ENCODE data around the gene SERINC1.
"Not testable (repeated sequence)": the region's sequence is repeated elsewhere in the genome, so short reads cannot be mapped to it uniquely, and the experiment has no call there.

SERINC1 gene

GRCh38 chr6:122458087-122458486 is 13.5 kb downstream of the SERINC1 start:
- Mint-ChIP-seq H3K4me1 (peaks cover 84% of the 10 kb centered on the region), H3K27ac (peak overlapping the region; percentile 93 to 95), H3K9me3 (no peaks in the 10 kb centered on the region), H3K27me3 (no peaks in the 10 kb centered on the region), H3K4me3 (peak overlapping the region; percentile 57 to 70)
- DNase-seq, result no peak
- peak; percentile 82 for ATAC-seq

DNA sequence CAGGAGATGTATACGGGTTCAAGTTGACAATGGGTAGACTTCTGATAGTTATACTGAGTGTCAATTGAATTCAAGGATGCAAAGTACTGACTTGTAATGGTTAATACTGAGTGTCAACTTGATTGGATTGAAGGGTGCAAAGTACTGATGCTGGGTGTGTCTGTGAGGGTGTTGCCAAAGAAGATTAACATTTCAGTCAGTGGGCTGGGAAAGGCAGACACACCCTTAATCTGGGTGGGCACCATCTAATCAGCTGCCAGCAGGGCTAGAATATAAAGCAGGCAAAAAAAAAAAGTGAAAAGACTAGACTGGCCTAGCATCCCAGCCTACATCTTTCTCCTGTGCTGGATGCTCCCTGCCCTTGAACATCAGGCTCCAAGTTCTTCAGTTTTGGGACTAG is 16.5 kb downstream of the SERINC1 start:
- not testable (repeated sequence) for H3K9me3 Mint-ChIP-seq, DNase-seq, ATAC-seq, H3K27me3 Mint-ChIP-seq, H3K4me3 Mint-ChIP-seq
- peaks cover 60% of the 10 kb centered on the region for H3K4me1 Mint-ChIP-seq
- H3K27ac Mint-ChIP-seq, result peak overlapping the region in 1 of 2 donors; percentile 8

- Mint-ChIP-seq H3K4me3 (no peak overlapping the region), H3K27me3 (no peaks in the 10 kb centered on the region), H3K9me3 (no peaks in the 10 kb centered on the region), H3K27ac (no peak overlapping the region), H3K4me1 (peaks cover 57% of the 10 kb centered on the region)
- DNase-seq (no peak), ATAC-seq (no peak)
Measured at GRCh38 chr6:122454673-122455072, 16.9 kb downstream of the SERINC1 start.

DNA sequence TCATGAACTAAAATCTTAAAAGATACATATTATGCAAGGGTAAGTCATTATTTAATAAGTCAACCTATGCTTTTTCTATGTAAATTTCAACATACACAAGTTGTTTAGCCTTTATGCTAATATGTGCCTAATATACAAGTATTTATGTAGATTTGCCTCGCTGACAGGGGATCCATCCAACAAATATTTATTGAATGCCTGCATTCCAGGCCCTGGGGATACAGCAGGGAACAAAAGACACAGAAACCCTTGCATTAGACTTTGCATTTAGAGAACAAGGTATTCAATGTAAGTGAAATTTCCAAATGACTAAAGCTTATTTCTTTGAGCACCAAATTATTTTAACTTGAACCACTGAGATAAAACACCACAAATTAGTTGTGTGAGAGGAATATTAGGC is 19.1 kb downstream of the SERINC1 start:
- ATAC-seq (no peak), DNase-seq (no peak)
- Mint-ChIP-seq H3K4me3 (no peak overlapping the region), H3K4me1 (peaks cover 41% of the 10 kb centered on the region), H3K27me3 (no peaks in the 10 kb centered on the region), H3K27ac (no peak overlapping the region), H3K9me3 (no peaks in the 10 kb centered on the region)

DNA sequence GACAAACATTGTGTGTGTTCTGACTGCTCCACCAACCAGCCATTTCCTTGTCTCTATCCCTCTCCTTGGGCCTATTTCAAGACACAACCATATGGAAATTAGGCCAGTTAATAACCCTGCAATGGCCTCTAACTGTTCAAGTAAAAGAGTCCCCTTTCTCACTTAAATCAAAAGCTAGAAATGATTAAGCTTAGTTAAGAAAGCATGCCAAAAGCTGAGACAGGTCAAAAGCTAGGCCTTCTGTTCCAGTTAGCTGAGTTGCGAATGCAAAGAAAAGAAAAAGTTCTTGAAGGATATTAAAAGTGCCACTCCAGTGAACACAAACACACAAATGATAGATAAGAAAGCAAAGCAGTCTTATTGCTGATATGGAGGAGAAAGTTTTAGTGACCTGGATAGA is 22.5 kb downstream of the SERINC1 start:
- Mint-ChIP-seq H3K4me1 (peaks cover 21% of the 10 kb centered on the region), H3K27ac (peak overlapping the region in 1 of 2 donors; percentile 27), H3K27me3 (no peaks in the 10 kb centered on the region), H3K4me3 (no peak overlapping the region), H3K9me3 (no peaks in the 10 kb centered on the region)
- DNase-seq (no peak), ATAC-seq (no peak)

GRCh38 chr6:122445274-122445673 is 26.3 kb downstream of the SERINC1 start:
- DNase-seq (no peak), ATAC-seq (no peak)
- peaks cover 7% of the 10 kb centered on the region for H3K4me1 Mint-ChIP-seq
- no peak overlapping the region for H3K27ac Mint-ChIP-seq
- no peak overlapping the region for H3K4me3 Mint-ChIP-seq
- H3K9me3 Mint-ChIP-seq, result peaks cover 0 to 3% of the 10 kb centered on the region in 2 donors
- no peaks in the 10 kb centered on the region for H3K27me3 Mint-ChIP-seq

DNA sequence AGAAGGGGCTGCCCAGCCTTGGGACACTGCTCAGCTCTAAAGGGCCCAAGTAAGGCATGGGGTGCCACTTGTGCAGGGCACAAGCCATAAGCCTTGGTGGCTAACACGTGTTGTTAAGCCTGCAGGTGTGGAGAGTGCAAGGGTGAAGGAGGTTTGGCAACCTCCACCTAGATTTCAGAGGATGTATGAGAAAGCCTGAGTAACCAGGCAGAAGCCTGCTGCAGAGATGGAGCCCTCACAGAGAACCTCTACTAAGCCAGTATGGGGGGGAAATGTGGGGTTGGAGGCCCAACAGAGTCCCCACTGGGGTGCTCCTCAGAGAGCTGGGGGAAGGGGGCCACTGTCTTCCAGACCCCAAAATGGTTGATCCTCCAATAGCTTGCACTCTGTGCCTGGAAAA is 32.6 kb downstream of the SERINC1 start:
- H3K4me1 Mint-ChIP-seq, result no peaks in the 10 kb centered on the region
- H3K27ac Mint-ChIP-seq, result peak overlapping the region in 1 of 2 donors; percentile 42
- ATAC-seq (no peak), DNase-seq (no peak)
- H3K27me3 Mint-ChIP-seq, result no peaks in the 10 kb centered on the region
- H3K9me3 Mint-ChIP-seq, result peaks cover 25 to 29% of the 10 kb centered on the region in 2 donors
- no peak overlapping the region for H3K4me3 Mint-ChIP-seq

- H3K9me3 Mint-ChIP-seq, result peaks cover 1 to 8% of the 10 kb centered on the region in 2 donors
- H3K4me3 Mint-ChIP-seq, result peak overlapping the region in 1 of 2 donors; percentile 29
- H3K27ac Mint-ChIP-seq, result peak overlapping the region; percentile 74 to 86
- DNase-seq, result no peak
- peak; percentile 76 for ATAC-seq
- H3K27me3 Mint-ChIP-seq, result no peaks in the 10 kb centered on the region
- peaks cover 7% of the 10 kb centered on the region for H3K4me1 Mint-ChIP-seq
Measured at GRCh38 chr6:122432816-122433215, 38.8 kb downstream of the SERINC1 start.

DNA sequence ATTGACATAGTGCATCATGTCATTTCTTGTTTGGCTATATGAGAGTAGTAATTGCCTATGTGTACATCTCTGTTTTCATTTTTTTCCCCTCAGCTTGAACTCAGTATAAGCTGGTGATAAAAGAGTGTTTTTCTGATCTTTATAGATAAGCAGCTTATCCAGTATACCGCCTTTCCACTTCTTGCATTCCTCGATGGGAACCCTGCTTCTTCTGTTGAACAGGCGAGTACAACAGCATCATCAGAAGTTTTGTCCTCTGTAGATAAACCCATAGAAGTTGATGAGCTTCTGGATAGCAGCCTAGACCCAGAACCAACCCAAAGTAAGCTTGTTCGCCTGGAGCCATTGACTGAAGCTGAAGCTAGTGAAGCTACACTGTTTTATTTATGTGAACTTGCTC is 39.8 kb downstream of the SERINC1 start:
- DNase-seq, result no peak
- no peak for ATAC-seq
- peaks cover 7% of the 10 kb centered on the region for H3K4me1 Mint-ChIP-seq
- H3K9me3 Mint-ChIP-seq, result no peaks in the 10 kb centered on the region
- no peaks in the 10 kb centered on the region for H3K27me3 Mint-ChIP-seq
- no peak overlapping the region for H3K27ac Mint-ChIP-seq
- no peak overlapping the region for H3K4me3 Mint-ChIP-seq

DNA sequence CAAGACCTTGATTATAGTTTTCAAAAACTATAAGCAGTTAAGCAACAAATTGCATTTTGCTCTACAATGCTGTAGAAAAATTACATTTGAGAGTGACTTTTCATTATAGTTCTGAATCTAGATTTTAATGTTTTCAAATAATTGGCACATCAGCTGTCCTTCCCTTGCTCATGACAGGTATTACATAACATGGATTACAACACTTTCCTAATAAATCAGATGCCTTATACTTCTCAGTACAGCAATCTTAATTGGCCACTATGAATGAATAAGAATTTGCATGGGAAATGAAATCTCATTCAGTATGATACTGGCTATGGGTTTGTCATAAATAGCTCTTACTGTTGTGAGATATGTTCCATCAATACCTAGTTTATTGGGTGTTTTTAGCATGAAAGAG is 42.3 kb downstream of the SERINC1 start:
- Mint-ChIP-seq H3K4me1 (peaks cover 7% of the 10 kb centered on the region), H3K9me3 (no peaks in the 10 kb centered on the region), H3K27ac (no peak overlapping the region), H3K4me3 (no peak overlapping the region), H3K27me3 (no peaks in the 10 kb centered on the region)
- DNase-seq (no peak), ATAC-seq (no peak)

GRCh38 chr6:122428781-122429180 is 42.8 kb downstream of the SERINC1 start:
- H3K4me3 Mint-ChIP-seq, result no peak overlapping the region
- no peaks in the 10 kb centered on the region for H3K27me3 Mint-ChIP-seq
- peaks cover 7% of the 10 kb centered on the region for H3K4me1 Mint-ChIP-seq
- DNase-seq, result no peak
- H3K27ac Mint-ChIP-seq, result no peak overlapping the region
- H3K9me3 Mint-ChIP-seq, result no peaks in the 10 kb centered on the region
- no peak for ATAC-seq

- ATAC-seq (peak; percentile 57), DNase-seq (no peak)
- no peak overlapping the region for H3K27ac Mint-ChIP-seq
- H3K4me3 Mint-ChIP-seq, result no peak overlapping the region
- no peaks in the 10 kb centered on the region for H3K27me3 Mint-ChIP-seq
- H3K9me3 Mint-ChIP-seq, result no peaks in the 10 kb centered on the region
- peaks cover 7% of the 10 kb centered on the region for H3K4me1 Mint-ChIP-seq
Measured at GRCh38 chr6:122426597-122426996, 45.0 kb downstream of the SERINC1 start.

- no peak overlapping the region for H3K4me3 Mint-ChIP-seq
- H3K4me1 Mint-ChIP-seq, result peaks cover 7% of the 10 kb centered on the region
- DNase-seq (no peak), ATAC-seq (no peak)
- H3K27ac Mint-ChIP-seq, result no peak overlapping the region
- no peaks in the 10 kb centered on the region for H3K27me3 Mint-ChIP-seq
- H3K9me3 Mint-ChIP-seq, result no peaks in the 10 kb centered on the region
Measured at GRCh38 chr6:122423734-122424133, 47.9 kb downstream of the SERINC1 start.

GRCh38 chr6:122422614-122423267 is 48.9 kb downstream of the SERINC1 start:
- H3K9me3 Mint-ChIP-seq, result no peaks in the 10 kb centered on the region
- H3K27ac Mint-ChIP-seq, result peak overlapping the region in 1 of 2 donors; percentile 52
- peak overlapping the region in 1 of 2 donors; percentile 41 for H3K4me3 Mint-ChIP-seq
- peaks cover 7% of the 10 kb centered on the region for H3K4me1 Mint-ChIP-seq
- no peaks in the 10 kb centered on the region for H3K27me3 Mint-ChIP-seq
- DNase-seq, result no peak
- ATAC-seq, result peak; percentile 92

DNA sequence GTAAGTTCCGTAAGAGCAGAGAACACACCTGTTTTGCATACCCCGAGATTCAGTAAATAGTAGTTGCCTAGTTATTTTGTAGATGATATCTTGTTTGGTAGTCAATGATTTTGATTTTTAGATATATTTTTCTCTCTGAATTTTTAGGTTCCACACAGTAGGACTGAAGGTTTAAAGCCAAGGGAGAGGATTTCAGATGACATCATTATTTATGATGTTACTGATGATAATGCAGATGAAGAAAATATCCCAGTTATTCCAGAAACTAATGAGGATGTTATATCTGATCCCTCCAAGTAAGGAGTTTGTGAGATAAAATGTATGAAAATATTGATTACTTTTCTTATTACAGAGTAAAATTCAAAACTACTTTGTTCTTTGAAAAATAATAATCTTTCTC is 49.6 kb downstream of the SERINC1 start:
- H3K27ac Mint-ChIP-seq, result no peak overlapping the region
- no peak for DNase-seq
- no peaks in the 10 kb centered on the region for H3K9me3 Mint-ChIP-seq
- H3K4me1 Mint-ChIP-seq, result peaks cover 7% of the 10 kb centered on the region
- no peaks in the 10 kb centered on the region for H3K27me3 Mint-ChIP-seq
- H3K4me3 Mint-ChIP-seq, result no peak overlapping the region
- ATAC-seq, result no peak

- DNase-seq (no peak), ATAC-seq (no peak)
- Mint-ChIP-seq H3K4me3 (no peak overlapping the region), H3K27me3 (no peaks in the 10 kb centered on the region), H3K9me3 (no peaks in the 10 kb centered on the region), H3K4me1 (no peaks in the 10 kb centered on the region), H3K27ac (peak overlapping the region in 1 of 2 donors; percentile 70)
Measured at GRCh38 chr6:122416825-122417224, 54.8 kb downstream of the SERINC1 start.

DNA sequence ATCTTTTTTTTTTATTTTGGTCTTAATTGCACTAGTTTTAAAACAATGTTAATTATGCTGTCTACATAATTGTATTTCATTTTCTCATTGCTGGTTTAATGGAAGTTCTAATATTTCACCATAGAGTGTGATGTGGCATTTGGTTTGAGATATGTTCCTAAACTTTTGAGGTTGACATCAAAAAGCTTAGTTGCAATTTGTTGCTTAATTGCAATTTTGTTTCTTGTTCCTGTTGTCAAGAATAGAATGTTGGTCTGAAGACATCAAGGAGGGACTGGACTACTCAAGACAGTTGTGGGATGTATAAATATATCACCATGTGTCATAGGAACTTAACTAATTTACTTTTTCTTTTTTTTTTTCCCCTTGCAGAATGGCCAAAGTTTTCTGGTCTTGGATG is 59.6 kb downstream of the SERINC1 start:
- no peaks in the 10 kb centered on the region for H3K27me3 Mint-ChIP-seq
- no peak overlapping the region for H3K4me3 Mint-ChIP-seq
- peaks cover 0 to 6% of the 10 kb centered on the region in 2 donors for H3K9me3 Mint-ChIP-seq
- DNase-seq (no peak), ATAC-seq (no peak)
- H3K27ac Mint-ChIP-seq, result no peak overlapping the region
- H3K4me1 Mint-ChIP-seq, result peaks cover 45% of the 10 kb centered on the region

Measured in stimulated activated naive CD8-positive, alpha-beta T cell treated with anti-CD3 and anti-CD28 coated beads, Interleukin-15, amount 100 ng/mL, for 72 hours (primary cell).